ENCODE data around the gene ZFP36L1.

- TF ChIP-seq CTCF (conservative IDR thresholded peaks at IDR 0.05; ENCODE audit: low read length) (no peak), EZH2phosphoT487 (IDR thresholded peaks at IDR 0.05; ENCODE audit: borderline replicate concordance) (no peak)
Measured at GRCh38 chr14:68738559-68738958, 54.3 kb downstream of the ZFP36L1 start.

Measured in Loucy (cell line).